ENCODE data around the gene ANKRD22.
"Not testable (repeated sequence)": the region's sequence is repeated elsewhere in the genome, so short reads cannot be mapped to it uniquely, and the experiment has no call there.

Gene ANKRD22

DNA sequence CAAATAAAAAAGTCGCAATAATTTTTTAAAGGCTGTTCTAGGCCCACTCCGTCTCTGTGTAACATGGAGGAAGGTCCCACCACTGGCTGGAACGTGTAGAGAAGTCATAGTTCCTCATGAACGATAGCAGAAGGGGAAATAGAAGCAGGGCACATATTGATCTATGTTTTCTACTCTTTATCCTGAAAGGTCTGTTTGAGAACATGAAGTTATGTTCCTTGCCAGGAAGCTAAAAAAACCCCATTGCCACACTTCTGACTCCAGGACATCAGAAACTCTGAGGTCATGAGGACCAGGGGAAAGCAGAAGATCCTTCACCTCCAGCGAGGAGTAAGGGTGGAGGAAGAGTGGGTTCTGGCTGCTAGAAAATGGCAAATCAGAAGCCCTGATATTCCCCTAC, 10.8 kb downstream of the ANKRD22 start:
- Histone ChIP-seq H3K79me2 (ENCODE audit: insufficient read depth, low read length) (no peaks in the 10 kb centered on the region), H3K9me3 (ENCODE audit: insufficient read depth, low read length, severe bottlenecking) (no peaks in the 10 kb centered on the region), H3K27me3 (ENCODE audit: insufficient read depth, low read length, poor library complexity) (peaks cover 3% of the 10 kb centered on the region), H4K20me1 (ENCODE audit: insufficient read depth, low read length) (no peaks in the 10 kb centered on the region), H3K4me3 (ENCODE audit: low read depth in 1 of 2, low read length in 2 of 2) (no peak overlapping the region), H3K4me2 (ENCODE audit: insufficient read depth, low read length) (no peak overlapping the region), H3K36me3 (ENCODE audit: insufficient read depth, low read length) (no peaks in the 10 kb centered on the region), H3K9ac (ENCODE audit: low read depth, low read length) (no peak overlapping the region), H3K4me1 (ENCODE audit: insufficient read depth, low read length) (no peaks in the 10 kb centered on the region), H3K27ac (ENCODE audit: low read length) (no peak overlapping the region), H2AFZ (ENCODE audit: low read depth, low read length) (no peak overlapping the region)
- TF ChIP-seq CTCF (IDR thresholded peaks at IDR 0.05; ENCODE audit: borderline replicate concordance, extremely low read depth, low read length, poor library complexity, severe bottlenecking), result no peak
- peak; percentile 12; the same call in 1 of the 3 replicates for ATAC-seq (ENCODE audit: insufficient read depth, low read depth)
- no peak for DNase-seq

- Histone ChIP-seq H3K36me3 (ENCODE audit: insufficient read depth, low read length) (no peaks in the 10 kb centered on the region), H3K4me3 (ENCODE audit: low read depth in 1 of 2, low read length in 2 of 2) (no peak overlapping the region), H3K27me3 (ENCODE audit: insufficient read depth, low read length, poor library complexity) (peaks cover 3% of the 10 kb centered on the region), H3K4me1 (ENCODE audit: insufficient read depth, low read length) (0 out of 2 replicates have a peak, but pooled peaks cover 3% of the 10 kb centered on the region), H4K20me1 (ENCODE audit: insufficient read depth, low read length) (no peaks in the 10 kb centered on the region), H3K4me2 (ENCODE audit: insufficient read depth, low read length) (no peak overlapping the region), H2AFZ (ENCODE audit: low read depth, low read length) (no peak overlapping the region), H3K9me3 (ENCODE audit: insufficient read depth, low read length, severe bottlenecking) (no peaks in the 10 kb centered on the region), H3K27ac (ENCODE audit: low read length) (no peak overlapping the region), H3K79me2 (ENCODE audit: insufficient read depth, low read length) (no peaks in the 10 kb centered on the region), H3K9ac (ENCODE audit: low read depth, low read length) (no peak overlapping the region)
- no peak for ATAC-seq (ENCODE audit: insufficient read depth, low read depth)
- TF ChIP-seq CTCF (IDR thresholded peaks at IDR 0.05; ENCODE audit: borderline replicate concordance, extremely low read depth, low read length, poor library complexity, severe bottlenecking) (no peak), EZH2 (IDR thresholded peaks at IDR 0.05; ENCODE audit: borderline replicate concordance, low read depth, low read length, severe bottlenecking) (no peak)
- DNase-seq, result no peak
Observed at GRCh38 chr10:88840104-88840503, 11.5 kb downstream of the ANKRD22 start.

- DNase-seq (no peak), ATAC-seq (ENCODE audit: insufficient read depth, low read depth) (no peak)
- TF ChIP-seq CTCF (IDR thresholded peaks at IDR 0.05; ENCODE audit: borderline replicate concordance, extremely low read depth, low read length, poor library complexity, severe bottlenecking), result no peak
- no peak for TF ChIP-seq EZH2 (IDR thresholded peaks at IDR 0.05; ENCODE audit: borderline replicate concordance, low read depth, low read length, severe bottlenecking)
- Histone ChIP-seq H4K20me1 (ENCODE audit: insufficient read depth, low read length) (no peaks in the 10 kb centered on the region), H3K36me3 (ENCODE audit: insufficient read depth, low read length) (no peaks in the 10 kb centered on the region), H3K4me1 (ENCODE audit: insufficient read depth, low read length) (0 out of 2 replicates have a peak, but pooled peaks cover 3% of the 10 kb centered on the region), H3K9me3 (ENCODE audit: insufficient read depth, low read length, severe bottlenecking) (no peaks in the 10 kb centered on the region), H3K4me2 (ENCODE audit: insufficient read depth, low read length) (no peak overlapping the region), H3K27ac (ENCODE audit: low read length) (no peak overlapping the region), H2AFZ (ENCODE audit: low read depth, low read length) (no peak overlapping the region), H3K4me3 (ENCODE audit: low read depth in 1 of 2, low read length in 2 of 2) (no peak overlapping the region), H3K27me3 (ENCODE audit: insufficient read depth, low read length, poor library complexity) (peaks cover under 1% of the 10 kb centered on the region), H3K79me2 (ENCODE audit: insufficient read depth, low read length) (no peaks in the 10 kb centered on the region), H3K9ac (ENCODE audit: low read depth, low read length) (no peak overlapping the region)
Observed at GRCh38 chr10:88838766-88839350, 12.8 kb downstream of the ANKRD22 start.

- not testable (repeated sequence) for H3K4me1 ChIP-seq (ENCODE audit: insufficient read depth, low read length); H3K4me3 ChIP-seq (ENCODE audit: low read depth in 1 of 2, low read length in 2 of 2)
Observed at GRCh38 chr10:88837632-88838031, 14.0 kb downstream of the ANKRD22 start.

More at GRCh38 chr10:88837632-88838031, 14.0 kb downstream of the ANKRD22 start:
- not testable (repeated sequence) for H3K36me3 ChIP-seq (ENCODE audit: insufficient read depth, low read length); H3K9ac ChIP-seq (ENCODE audit: low read depth, low read length); ATAC-seq (ENCODE audit: insufficient read depth, low read depth); H3K4me2 ChIP-seq (ENCODE audit: insufficient read depth, low read length); H3K79me2 ChIP-seq (ENCODE audit: insufficient read depth, low read length); H3K27ac ChIP-seq (ENCODE audit: low read length); H2AFZ ChIP-seq (ENCODE audit: low read depth, low read length); H3K9me3 ChIP-seq (ENCODE audit: insufficient read depth, low read length, severe bottlenecking); H4K20me1 ChIP-seq (ENCODE audit: insufficient read depth, low read length); DNase-seq
- peaks cover 12% of the 10 kb centered on the region for H3K27me3 ChIP-seq (ENCODE audit: insufficient read depth, low read length, poor library complexity)
